ENCODE results near the gene MKKS. TPM values are rescaled to one million over a fixed set of nuclear protein-coding genes. Genes with fewer than 3 reads are reported as not detected.

Gene MKKS
- polyA plus RNA-seq (2011; rRNA removed) (14.6 and 18.9 TPM in 2 replicates), polyA minus RNA-seq (2011; rRNA and poly(A)+ RNA removed) (4.5 and 7.0 TPM in 2 replicates)

DNA sequence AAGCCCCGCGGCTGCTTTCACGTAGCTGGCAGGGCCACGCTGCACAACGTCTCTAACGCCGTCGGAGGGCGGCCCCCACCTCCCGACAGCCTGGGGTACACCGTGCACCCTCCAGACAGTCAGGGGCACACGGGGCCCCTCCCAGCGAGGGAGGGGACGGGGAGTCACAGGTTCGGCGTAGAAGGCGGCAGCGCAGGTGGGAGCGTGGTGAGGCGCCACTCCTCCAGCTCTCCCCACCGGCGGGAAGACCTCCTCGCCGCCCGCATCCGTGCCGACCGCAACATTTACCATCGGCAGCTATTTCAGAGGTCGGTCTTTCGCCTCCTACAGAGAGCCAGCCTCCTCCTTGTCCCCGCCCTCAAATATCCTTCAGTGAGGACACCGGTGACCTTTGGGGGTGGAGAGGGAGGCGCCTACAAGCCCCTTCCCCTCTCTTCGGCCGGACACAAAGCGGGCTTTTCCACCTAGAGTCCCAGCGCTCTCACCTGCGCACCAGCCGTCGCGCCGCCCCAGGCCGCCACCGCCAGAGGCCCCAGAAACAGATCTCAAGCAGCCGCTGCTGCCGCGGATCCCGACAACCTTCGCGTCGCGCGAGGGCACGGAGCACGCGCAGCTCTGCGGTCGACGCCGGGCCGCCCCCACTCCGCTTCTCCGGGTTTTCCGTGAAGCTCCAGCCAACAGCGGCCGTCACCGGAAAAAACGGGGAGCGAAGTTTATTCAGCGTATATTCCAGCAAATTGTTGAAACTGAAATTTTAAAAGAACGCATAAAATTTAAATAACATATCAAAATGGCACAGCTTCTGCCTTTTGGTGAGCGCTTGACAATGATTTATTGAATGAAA is at the start of gene MKKS:
Gene MKKS (minus strand): TSS at position 600 of the 844 bp plus-strand sequence. CDS start 20,708 bp downstream, outside the sequence.
- Histone ChIP-seq H3K4me3 (ENCODE audit: low read depth, low read length) (peak within 1 kb of the TSS; percentile 89), H3K9me3 (ENCODE audit: control insufficient read depth, insufficient read depth, low read length) (no peaks in the 10 kb centered on the region; the same call in 1 of the 2 replicates), H3K27me3 (ENCODE audit: control insufficient read depth, insufficient read depth, low read length) (no peaks in the 10 kb centered on the region), H3K27ac (ENCODE audit: low read depth, low read length) (peak within 1 kb of the TSS; percentile 22)
- CTCF ChIA-PET: interaction anchor here (0.5 to 2.1 kb wide), 7 partner anchors 119 to 1109 kb away, joined by 3 to 8 read pairs (median 5); no protein-coding TSS in a partner anchor
- POLR2A ChIA-PET: interaction anchor here (1.2 to 2.0 kb wide), 6 partner anchors 9 to 783 kb away, joined by 3 to 13 read pairs (median 4); partner anchors contain the start of gene JAG1
- peak; percentile 82 for DNase-seq (ENCODE audit: low read depth, low spot score)
- TF ChIP-seq, protein P1, sequence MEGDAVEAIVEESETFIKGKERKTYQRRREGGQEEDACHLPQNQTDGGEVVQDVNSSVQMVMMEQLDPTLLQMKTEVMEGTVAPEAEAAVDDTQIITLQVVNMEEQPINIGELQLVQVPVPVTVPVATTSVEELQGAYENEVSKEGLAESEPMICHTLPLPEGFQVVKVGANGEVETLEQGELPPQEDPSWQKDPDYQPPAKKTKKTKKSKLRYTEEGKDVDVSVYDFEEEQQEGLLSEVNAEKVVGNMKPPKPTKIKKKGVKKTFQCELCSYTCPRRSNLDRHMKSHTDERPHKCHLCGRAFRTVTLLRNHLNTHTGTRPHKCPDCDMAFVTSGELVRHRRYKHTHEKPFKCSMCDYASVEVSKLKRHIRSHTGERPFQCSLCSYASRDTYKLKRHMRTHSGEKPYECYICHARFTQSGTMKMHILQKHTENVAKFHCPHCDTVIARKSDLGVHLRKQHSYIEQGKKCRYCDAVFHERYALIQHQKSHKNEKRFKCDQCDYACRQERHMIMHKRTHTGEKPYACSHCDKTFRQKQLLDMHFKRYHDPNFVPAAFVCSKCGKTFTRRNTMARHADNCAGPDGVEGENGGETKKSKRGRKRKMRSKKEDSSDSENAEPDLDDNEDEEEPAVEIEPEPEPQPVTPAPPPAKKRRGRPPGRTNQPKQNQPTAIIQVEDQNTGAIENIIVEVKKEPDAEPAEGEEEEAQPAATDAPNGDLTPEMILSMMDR (IDR thresholded peaks at IDR 0.05; ENCODE audit: low read depth, low read length): peak; percentile 29; the same call in 1 of the 2 replicates

DNA sequence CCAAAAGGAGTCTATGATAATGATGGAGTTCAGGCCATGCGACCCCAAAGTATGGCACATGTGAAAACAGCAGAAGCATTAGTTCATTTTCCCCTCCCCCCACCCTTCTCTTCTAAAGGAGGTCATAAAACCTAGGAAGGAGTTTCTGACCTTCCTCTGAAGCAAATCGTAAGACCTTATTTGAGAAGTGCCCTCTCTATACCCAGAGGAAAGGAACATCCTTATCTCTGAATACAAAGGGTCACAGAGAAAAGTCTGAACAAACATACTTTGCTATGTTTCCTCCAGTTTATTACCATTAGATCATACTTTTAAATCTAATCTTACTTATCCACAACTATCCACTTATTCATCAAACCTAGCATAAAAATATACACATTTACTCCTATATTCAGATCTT is 49.7 kb upstream of the MKKS start:
- H3K27ac ChIP-seq (ENCODE audit: low read depth, low read length): no peak overlapping the region
- no peaks in the 10 kb centered on the region for H3K9me3 ChIP-seq (ENCODE audit: control insufficient read depth, insufficient read depth, low read length)
- POLR2A ChIA-PET: no interaction called here
- TF ChIP-seq, protein P1 (IDR thresholded peaks at IDR 0.05; ENCODE audit: low read depth, low read length): no peak
- no peaks in the 10 kb centered on the region for H3K27me3 ChIP-seq (ENCODE audit: control insufficient read depth, insufficient read depth, low read length)
- CTCF ChIA-PET: no interaction called here
- no peak overlapping the region for H3K4me3 ChIP-seq (ENCODE audit: low read depth, low read length)
- no peak for DNase-seq (ENCODE audit: low read depth, low spot score)

DNA sequence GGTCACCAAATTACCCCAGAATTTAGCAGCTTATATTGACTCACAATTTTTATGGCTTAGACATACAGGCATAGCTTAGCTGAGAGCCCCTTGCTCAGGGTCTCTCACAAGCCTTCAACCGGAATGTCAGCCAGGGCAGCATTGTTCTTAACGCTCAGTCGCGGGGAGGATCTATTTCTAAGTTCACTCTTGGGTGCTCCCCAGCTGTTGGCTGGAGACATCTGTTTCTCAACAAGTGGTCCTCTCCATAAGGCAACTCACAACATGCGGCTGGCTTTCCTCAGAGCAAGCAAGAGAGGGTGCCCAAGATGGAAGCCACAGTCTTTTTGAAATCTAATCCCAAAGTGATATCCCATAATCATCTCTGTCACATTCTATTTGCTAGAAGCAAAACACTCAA is 47.7 kb upstream of the MKKS start:
- ChIA-PET CTCF (no interaction called here), POLR2A (no interaction called here)
- no peak overlapping the region for H3K27ac ChIP-seq (ENCODE audit: low read depth, low read length)
- H3K27me3 ChIP-seq (ENCODE audit: control insufficient read depth, insufficient read depth, low read length): no peaks in the 10 kb centered on the region
- TF ChIP-seq, protein P1 (IDR thresholded peaks at IDR 0.05; ENCODE audit: low read depth, low read length): no peak
- DNase-seq (ENCODE audit: low read depth, low spot score): no peak
- H3K4me3 ChIP-seq (ENCODE audit: low read depth, low read length): no peak overlapping the region
- no peaks in the 10 kb centered on the region for H3K9me3 ChIP-seq (ENCODE audit: control insufficient read depth, insufficient read depth, low read length)

DNA sequence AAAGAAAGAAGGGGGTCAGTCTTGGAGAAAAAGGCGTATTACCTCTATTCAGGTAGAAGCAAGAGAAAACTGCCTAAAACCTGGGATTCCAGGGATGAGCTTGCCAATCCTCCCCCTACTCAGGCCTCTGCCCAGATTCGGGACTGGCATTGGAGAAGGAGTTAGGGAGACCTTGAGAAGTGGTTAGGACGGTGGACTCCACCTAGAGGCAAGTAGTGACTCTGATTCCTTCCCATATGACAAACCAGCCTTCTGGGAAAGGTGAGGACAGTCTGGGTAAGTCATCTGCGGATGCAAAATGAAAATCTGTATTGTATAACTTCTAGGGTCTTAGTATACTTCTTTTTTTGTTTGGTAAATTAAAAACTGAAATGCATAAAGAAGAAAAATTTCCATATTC is 44.9 kb upstream of the MKKS start:
- Histone ChIP-seq H3K4me3 (ENCODE audit: low read depth, low read length) (no peak overlapping the region), H3K27ac (ENCODE audit: low read depth, low read length) (no peak overlapping the region), H3K27me3 (ENCODE audit: control insufficient read depth, insufficient read depth, low read length) (no peaks in the 10 kb centered on the region), H3K9me3 (ENCODE audit: control insufficient read depth, insufficient read depth, low read length) (no peaks in the 10 kb centered on the region; the same call in 1 of the 2 replicates)
- DNase-seq (ENCODE audit: low read depth, low spot score): no peak
- TF ChIP-seq, protein P1 (IDR thresholded peaks at IDR 0.05; ENCODE audit: low read depth, low read length): no peak
- CTCF ChIA-PET: no interaction called here
- POLR2A ChIA-PET: no interaction called here

DNA sequence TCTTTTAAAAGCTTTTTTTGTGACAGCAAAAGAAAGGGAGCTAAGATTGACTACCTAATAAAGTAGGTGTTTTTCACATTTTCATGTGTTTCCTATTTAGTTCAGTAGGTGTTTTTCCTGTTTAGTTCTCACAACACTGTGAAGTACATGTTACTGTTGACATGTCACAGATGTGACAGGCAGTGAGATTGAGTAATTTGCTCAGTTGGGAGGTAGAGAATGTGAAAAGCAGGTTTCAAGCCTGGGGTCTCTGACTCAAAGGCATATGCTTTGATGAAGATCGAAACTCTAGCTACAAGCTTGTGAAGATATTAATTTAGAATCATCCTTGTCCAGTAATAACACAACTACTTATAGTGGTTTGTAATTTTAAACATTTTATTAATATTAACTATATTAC is 44.2 kb upstream of the MKKS start:
- Histone ChIP-seq H3K9me3 (ENCODE audit: control insufficient read depth, insufficient read depth, low read length) (no peaks in the 10 kb centered on the region; the same call in 1 of the 2 replicates), H3K27me3 (ENCODE audit: control insufficient read depth, insufficient read depth, low read length) (no peaks in the 10 kb centered on the region), H3K4me3 (ENCODE audit: low read depth, low read length) (no peak overlapping the region), H3K27ac (ENCODE audit: low read depth, low read length) (no peak overlapping the region)
- CTCF ChIA-PET: no interaction called here
- POLR2A ChIA-PET: no interaction called here
- TF ChIP-seq, protein P1 (IDR thresholded peaks at IDR 0.05; ENCODE audit: low read depth, low read length): no peak
- DNase-seq (ENCODE audit: low read depth, low spot score): no peak
